H9 (cell line): ENCODE data around the gene CNOT11. TPM values are rescaled to one million over a fixed set of nuclear protein-coding genes. Genes with fewer than 3 reads are reported as not detected.
A peak's percentile ranks its signal among the peaks of the same experiment; 100 is the strongest.

Experiments used
- DNase-seq: peaks from one replicate; pipeline ENCODE4 v3.0.0-alpha.2; 2017
- H2AFZ ChIP-seq: one replicate; pipeline ENCODE4 v1.6.1; 2013; ENCODE audit warnings: mild to moderate bottlenecking, low read length, control low read depth, moderate library complexity
- H2AK5ac ChIP-seq: 2 replicates; pipeline ENCODE4 v1.6.1; 2013; ENCODE audit warnings: low read length, control low read depth, mixed read lengths; ENCODE audit not compliant: insufficient read length
- H2BK120ac ChIP-seq: one replicate; pipeline ENCODE4 v1.6.1; 2013; ENCODE audit warnings: low read depth, mild to moderate bottlenecking, low read length, control low read depth, inconsistent platforms; ENCODE audit not compliant: poor library complexity, severe bottlenecking
- H2BK12ac ChIP-seq: 2 replicates; pipeline ENCODE4 v1.6.1; 2013; ENCODE audit warnings: low read length, control low read depth, mixed read lengths, low read depth; ENCODE audit not compliant: insufficient read length
- H2BK15ac ChIP-seq: 2 replicates; pipeline ENCODE4 v1.6.1; 2013; ENCODE audit warnings: low read depth, low read length, control low read depth
- H2BK20ac ChIP-seq: one replicate; pipeline ENCODE4 v1.6.1; 2013; ENCODE audit warnings: low read depth, mild to moderate bottlenecking, low read length, control low read depth, inconsistent platforms; ENCODE audit not compliant: poor library complexity, severe bottlenecking
- H2BK5ac ChIP-seq: 2 replicates; pipeline ENCODE4 v1.6.1; 2013; ENCODE audit warnings: low read length, control low read depth, mixed read lengths; ENCODE audit not compliant: insufficient read length
- H3K14ac ChIP-seq: 2 replicates; pipeline ENCODE4 v1.6.1; 2013; ENCODE audit warnings: low read length, control low read depth; ENCODE audit not compliant: insufficient read depth
- H3K18ac ChIP-seq: 2 replicates; pipeline ENCODE4 v1.6.1; 2013; ENCODE audit warnings: low read depth, mild to moderate bottlenecking, mixed read lengths, low read length, control low read depth; ENCODE audit not compliant: insufficient read length
- H3K23ac ChIP-seq: 2 replicates; pipeline ENCODE4 v1.6.1; 2013; ENCODE audit warnings: low read length, control low read depth, mixed read lengths, low read depth; ENCODE audit not compliant: insufficient read length
- H3K23me2 ChIP-seq: 2 replicates; pipeline ENCODE4 v1.6.1; 2013; ENCODE audit warnings: low read depth, mild to moderate bottlenecking, mixed read lengths, low read length, control low read depth; ENCODE audit not compliant: insufficient read length, poor library complexity, severe bottlenecking
- H3K27ac ChIP-seq: 2 replicates; pipeline ENCODE4 v1.5.1; 2013; ENCODE audit warnings: low read length, control low read depth, mixed read lengths, low read depth; ENCODE audit not compliant: insufficient read length
- H3K27me3 ChIP-seq: 2 replicates; pipeline ENCODE4 v1.6.1; 2013; ENCODE audit warnings: low read length, control low read depth, inconsistent platforms; ENCODE audit not compliant: insufficient read depth
- H3K4ac ChIP-seq: 2 replicates; pipeline ENCODE4 v1.6.1; 2013; ENCODE audit warnings: low read depth, mild to moderate bottlenecking, control low read depth, inconsistent platforms, low read length, moderate library complexity
- H3K4me1 ChIP-seq: 2 replicates; pipeline ENCODE4 v1.6.1; 2013; ENCODE audit warnings: low read length, control low read depth, inconsistent platforms; ENCODE audit not compliant: insufficient read depth
- H3K4me2 ChIP-seq: 2 replicates; pipeline ENCODE4 v1.6.1; 2013; ENCODE audit warnings: low read length, control low read depth, mixed read lengths; ENCODE audit not compliant: insufficient read length, insufficient read depth
- H3K56ac ChIP-seq: 2 replicates; pipeline ENCODE4 v1.6.1; 2013; ENCODE audit warnings: low read depth, mild to moderate bottlenecking, mixed read lengths, low read length, control low read depth; ENCODE audit not compliant: insufficient read length
- H3K79me1 ChIP-seq: 2 replicates; pipeline ENCODE4 v1.6.1; 2013; ENCODE audit warnings: low read depth, mild to moderate bottlenecking, moderate library complexity, low read length, control low read depth, inconsistent platforms; ENCODE audit not compliant: insufficient read depth, poor library complexity, severe bottlenecking
- H3K79me2 ChIP-seq: 2 replicates; pipeline ENCODE4 v1.6.1; 2013; ENCODE audit warnings: low read length, control low read depth, inconsistent platforms; ENCODE audit not compliant: insufficient read depth
- H3K9ac ChIP-seq: 2 replicates; pipeline ENCODE4 v1.6.1; 2013; ENCODE audit warnings: low read length, control low read depth, mixed read lengths; ENCODE audit not compliant: insufficient read length; ENCODE audit errors: extremely low read depth
- H3K9me3 ChIP-seq: one replicate; pipeline ENCODE4 v1.6.1; 2013; ENCODE audit warnings: low read depth, low read length, inconsistent platforms; ENCODE audit not compliant: control insufficient read depth
- H3T11ph ChIP-seq: one replicate; pipeline ENCODE4 v1.6.1; 2013; ENCODE audit warnings: mild to moderate bottlenecking, low read length, control low read depth, inconsistent platforms
- H4K20me1 ChIP-seq: one replicate; pipeline ENCODE4 v1.6.1; 2013; ENCODE audit not compliant: control insufficient read depth, insufficient read length, insufficient read depth
- H4K5ac ChIP-seq: 2 replicates; pipeline ENCODE4 v1.6.1; 2013; ENCODE audit warnings: low read depth, mild to moderate bottlenecking, mixed read lengths, low read length, control low read depth; ENCODE audit not compliant: insufficient read length
- H4K8ac ChIP-seq: replicated peaks from 2 replicates; pipeline ENCODE4 v1.6.1; 2013; ENCODE audit warnings: low read length, control low read depth, mixed read lengths, low read depth; ENCODE audit not compliant: insufficient read length
- H4K91ac ChIP-seq: 2 replicates; pipeline ENCODE4 v1.6.1; 2013; ENCODE audit warnings: low read depth, mild to moderate bottlenecking, moderate library complexity, mixed read lengths, low read length, control low read depth; ENCODE audit not compliant: insufficient read length
- H3K27ac Mint-ChIP-seq, 3 experiments: 2 replicates in 2 of 3; 3 replicates in 1 of 3; pipeline ENCODE4 v1.8.0; 2020 to 2021; ENCODE audit warnings: mixed read lengths in 3 of 3, mild to moderate bottlenecking in 1 of 3, moderate library complexity in 1 of 3
- H3K27me3 Mint-ChIP-seq: 2 replicates; pipeline ENCODE4 v1.8.0; 2021; ENCODE audit warnings: low read depth, mild to moderate bottlenecking, moderate library complexity, mixed read lengths
- H3K36me3 Mint-ChIP-seq, 3 experiments: 2 replicates in 2 of 3; 3 replicates in 1 of 3; pipeline ENCODE4 v1.8.0; 2020 to 2021; ENCODE audit warnings: low read depth in 3 of 3, mixed read lengths in 3 of 3; ENCODE audit not compliant: insufficient read depth in 1 of 3
- H3K4me1 Mint-ChIP-seq, 2 experiments: 2 replicates each; pipeline ENCODE4 v1.8.0; 2020; ENCODE audit warnings: mixed read lengths in 2 of 2
- H3K4me3 Mint-ChIP-seq, 2 experiments: 2 replicates in 1 of 2; 3 replicates in 1 of 2; pipeline ENCODE4 v1.8.0; 2020 to 2021; ENCODE audit warnings: mild to moderate bottlenecking in 2 of 2, mixed read lengths in 2 of 2, moderate library complexity in 1 of 2
- H3K9me3 Mint-ChIP-seq, 2 experiments: 2 replicates in 1 of 2; 3 replicates in 1 of 2; pipeline ENCODE4 v1.8.0; 2020; ENCODE audit warnings: mild to moderate bottlenecking in 2 of 2, mixed read lengths in 2 of 2, moderate library complexity in 1 of 2
- WGBS: extraction: QIAGEN DNeasy Blood & Tissue Kit; methylation state at CpG from one replicate; pipeline ENCODE4 v1.1.7; 2013; ENCODE audit warnings: missing lambda C conversion rate, low lambda C conversion rate, mixed read lengths; ENCODE audit not compliant: insufficient read length; ENCODE audit errors: extremely low coverage; 5-methylcytosine and 5-hydroxymethylcytosine counted together
- total RNA-seq: library from RNA; stranded (reverse); gene quantifications from 2 replicates; pipeline ENCODE4 v1.2.1, GENCODE V29; 2021
- TF ChIP-seq, protein P1 (sequence below): fragments of 200-600 bp; sonication (generic); conservative IDR thresholded peaks from 3 replicates; pipeline ENCODE4 v1.8.0; 2021; ENCODE audit warnings: antibody characterized with exemption, mild to moderate bottlenecking

The CNOT11 gene
- total RNA-seq, 1 experiment from 2014 or later = 46.8 TPM

- Mint-ChIP-seq H3K4me1 (no peaks in the 10 kb centered on the region), H3K4me3 (no peak overlapping the region), H3K9me3 (no peaks in the 10 kb centered on the region), H3K27ac (peak overlapping the region in 1 of 3 experiments; percentile 22; a peak in 2 of 7 replicates), H3K27me3 (no peaks in the 10 kb centered on the region), H3K36me3 (peaks cover 20 to 81% (median 72%) of the 10 kb centered on the region in 3 experiments; a peak in 6 of 7 replicates)
- Histone ChIP-seq H3K23me2 (no peaks in the 10 kb centered on the region), H3K14ac (no peak overlapping the region), H3K27ac (no peak overlapping the region), H2BK20ac (no peak overlapping the region), H3K9me3 (no peaks in the 10 kb centered on the region), H3K4me2 (no peak overlapping the region), H2BK12ac (no peak overlapping the region), H2AFZ (no peak overlapping the region), H2BK120ac (no peak overlapping the region), H2BK15ac (no peak overlapping the region), H3K27me3 (no peaks in the 10 kb centered on the region), H3T11ph (no peak overlapping the region), H3K9ac (no peak overlapping the region), H3K4ac (no peak overlapping the region), H4K91ac (no peak overlapping the region), H3K23ac (no peak overlapping the region), H3K79me1 (no peaks in the 10 kb centered on the region), H2AK5ac (no peak overlapping the region), H3K79me2 (no peaks in the 10 kb centered on the region), H4K5ac (no peak overlapping the region), H4K20me1 (no peaks in the 10 kb centered on the region), H3K18ac (no peak overlapping the region), H2BK5ac (no peak overlapping the region), H4K8ac (no peak overlapping the region), H3K4me1 (no peaks in the 10 kb centered on the region), H3K56ac (no peak overlapping the region)
- no CpG with 5 or more reads among the region's 3 CpGs for WGBS
- no peak for DNase-seq
- TF ChIP-seq, protein P1, sequence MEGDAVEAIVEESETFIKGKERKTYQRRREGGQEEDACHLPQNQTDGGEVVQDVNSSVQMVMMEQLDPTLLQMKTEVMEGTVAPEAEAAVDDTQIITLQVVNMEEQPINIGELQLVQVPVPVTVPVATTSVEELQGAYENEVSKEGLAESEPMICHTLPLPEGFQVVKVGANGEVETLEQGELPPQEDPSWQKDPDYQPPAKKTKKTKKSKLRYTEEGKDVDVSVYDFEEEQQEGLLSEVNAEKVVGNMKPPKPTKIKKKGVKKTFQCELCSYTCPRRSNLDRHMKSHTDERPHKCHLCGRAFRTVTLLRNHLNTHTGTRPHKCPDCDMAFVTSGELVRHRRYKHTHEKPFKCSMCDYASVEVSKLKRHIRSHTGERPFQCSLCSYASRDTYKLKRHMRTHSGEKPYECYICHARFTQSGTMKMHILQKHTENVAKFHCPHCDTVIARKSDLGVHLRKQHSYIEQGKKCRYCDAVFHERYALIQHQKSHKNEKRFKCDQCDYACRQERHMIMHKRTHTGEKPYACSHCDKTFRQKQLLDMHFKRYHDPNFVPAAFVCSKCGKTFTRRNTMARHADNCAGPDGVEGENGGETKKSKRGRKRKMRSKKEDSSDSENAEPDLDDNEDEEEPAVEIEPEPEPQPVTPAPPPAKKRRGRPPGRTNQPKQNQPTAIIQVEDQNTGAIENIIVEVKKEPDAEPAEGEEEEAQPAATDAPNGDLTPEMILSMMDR = no peak
Observed at GRCh38 chr2:101282980-101283379, 30.3 kb downstream of the CNOT11 start.
